A673 (cell line): ENCODE results near the gene TNS3.

Experiments
- EZH2 ChIP-seq: fragments of 200-600 bp; sonication (generic); IDR thresholded peaks from 2 replicates; pipeline ENCODE4 v1.6.1; 2017; ENCODE audit warnings: borderline replicate concordance, low read depth, mild to moderate bottlenecking, mixed read lengths, antibody characterized with exemption, low read length; ENCODE audit not compliant: poor library complexity, severe bottlenecking
- TF ChIP-seq, protein P1 (sequence below): fragments of 300-800, 200-600 bp; sonication (generic); conservative IDR thresholded peaks from 2 replicates; pipeline ENCODE4 v1.5.1; 2017; ENCODE audit warnings: low read depth, mild to moderate bottlenecking, antibody characterized with exemption, low read length, moderate library complexity, mixed read lengths

DNA sequence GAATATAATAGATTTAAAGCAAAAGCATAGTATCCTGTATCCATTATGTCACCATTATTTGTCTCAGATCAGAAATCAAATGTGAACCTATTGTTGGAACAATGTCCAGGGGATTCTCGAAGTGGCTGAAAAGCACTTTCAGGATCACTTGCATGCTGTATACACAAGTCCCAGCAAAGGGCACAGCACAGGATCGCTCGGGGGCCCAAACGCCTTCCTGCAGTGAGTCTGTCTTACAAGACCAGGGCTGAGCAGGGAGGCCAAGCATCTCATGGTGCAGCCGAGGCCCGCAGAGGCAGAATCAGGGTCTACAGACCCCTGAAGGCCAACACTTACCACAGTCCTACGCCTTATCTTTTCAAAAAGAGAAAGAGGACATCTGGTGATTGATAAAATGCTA lies 92.3 kb downstream of the TNS3 start:
- TF ChIP-seq, protein P1, sequence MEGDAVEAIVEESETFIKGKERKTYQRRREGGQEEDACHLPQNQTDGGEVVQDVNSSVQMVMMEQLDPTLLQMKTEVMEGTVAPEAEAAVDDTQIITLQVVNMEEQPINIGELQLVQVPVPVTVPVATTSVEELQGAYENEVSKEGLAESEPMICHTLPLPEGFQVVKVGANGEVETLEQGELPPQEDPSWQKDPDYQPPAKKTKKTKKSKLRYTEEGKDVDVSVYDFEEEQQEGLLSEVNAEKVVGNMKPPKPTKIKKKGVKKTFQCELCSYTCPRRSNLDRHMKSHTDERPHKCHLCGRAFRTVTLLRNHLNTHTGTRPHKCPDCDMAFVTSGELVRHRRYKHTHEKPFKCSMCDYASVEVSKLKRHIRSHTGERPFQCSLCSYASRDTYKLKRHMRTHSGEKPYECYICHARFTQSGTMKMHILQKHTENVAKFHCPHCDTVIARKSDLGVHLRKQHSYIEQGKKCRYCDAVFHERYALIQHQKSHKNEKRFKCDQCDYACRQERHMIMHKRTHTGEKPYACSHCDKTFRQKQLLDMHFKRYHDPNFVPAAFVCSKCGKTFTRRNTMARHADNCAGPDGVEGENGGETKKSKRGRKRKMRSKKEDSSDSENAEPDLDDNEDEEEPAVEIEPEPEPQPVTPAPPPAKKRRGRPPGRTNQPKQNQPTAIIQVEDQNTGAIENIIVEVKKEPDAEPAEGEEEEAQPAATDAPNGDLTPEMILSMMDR = no peak
- no peak for TF ChIP-seq EZH2
